Liver (tissue), 3 donors: ENCODE results near the gene TMEM236.

Source experiments
- EGR1 ChIP-seq, 2 donors: IDR thresholded peaks; 2 replicates each; pipeline ENCODE4 v1.6.1; 2016 to 2018; ENCODE audit warnings: antibody characterized with exemption in 2 of 2, low read depth in 2 of 2
- FOXA2 ChIP-seq: IDR thresholded peaks from 2 replicates; pipeline ENCODE4 v1.6.1; 2016; ENCODE audit warnings: antibody characterized with exemption
- JUND ChIP-seq, 2 donors: IDR thresholded peaks; 2 replicates each; pipeline ENCODE4 v1.6.1; 2016; ENCODE audit warnings: antibody characterized with exemption in 2 of 2
- RAD21 ChIP-seq, 2 donors: IDR thresholded peaks; 2 replicates each; pipeline ENCODE4 v1.6.1; 2016; ENCODE audit warnings: antibody characterized with exemption in 2 of 2, mild to moderate bottlenecking in 2 of 2
- SP1 ChIP-seq: IDR thresholded peaks from 2 replicates; pipeline ENCODE4 v1.6.1; 2018; ENCODE audit warnings: antibody characterized with exemption, mild to moderate bottlenecking
- YY1 ChIP-seq: IDR thresholded peaks from 2 replicates; pipeline ENCODE4 v1.6.1; 2016; ENCODE audit warnings: antibody characterized with exemption, mild to moderate bottlenecking
- TF ChIP-seq, protein P1 (sequence below): fragments of 150-350 bp; IDR thresholded peaks from 2 replicates; pipeline ENCODE4 v1.5.1; 2017; ENCODE audit warnings: improper control_type of control experiment, low read depth, low read length; ENCODE audit not compliant: missing input control
- TF ChIP-seq, protein P2 (sequence below): IDR thresholded peaks from 2 replicates; pipeline ENCODE4 v1.6.1; 2016; ENCODE audit warnings: antibody characterized with exemption, mild to moderate bottlenecking
- donor health status: healthy.
- donor health status: healthy.

DNA sequence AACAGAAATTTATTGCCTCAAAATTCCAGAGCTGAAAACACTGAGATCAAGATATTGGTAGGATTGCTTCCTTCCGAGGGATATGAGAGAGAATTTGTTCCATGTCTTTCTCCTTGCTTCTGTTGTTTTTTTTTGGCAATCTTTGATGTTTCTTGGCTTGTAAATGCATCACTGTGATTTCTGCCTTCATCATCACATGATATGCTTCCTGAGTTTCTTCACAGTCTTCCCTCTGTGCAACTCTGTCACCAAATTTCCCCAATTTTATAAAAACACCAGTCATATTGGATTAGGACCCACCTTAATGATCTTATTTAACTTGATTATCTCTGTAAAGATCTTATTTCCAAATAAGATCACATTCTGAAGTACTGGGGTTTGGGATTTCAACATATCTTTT is 14.7 kb downstream of the TMEM236 start:
- TF ChIP-seq RAD21 (IDR thresholded peaks at IDR 0.05) (no peak), JUND (IDR thresholded peaks at IDR 0.05) (no peak), FOXA2 (no peak), YY1 (no peak), SP1 (no peak), EGR1 (IDR thresholded peaks at IDR 0.05; ENCODE audit: low read depth in 2 of 2) (no peak)
- TF ChIP-seq, protein P1, sequence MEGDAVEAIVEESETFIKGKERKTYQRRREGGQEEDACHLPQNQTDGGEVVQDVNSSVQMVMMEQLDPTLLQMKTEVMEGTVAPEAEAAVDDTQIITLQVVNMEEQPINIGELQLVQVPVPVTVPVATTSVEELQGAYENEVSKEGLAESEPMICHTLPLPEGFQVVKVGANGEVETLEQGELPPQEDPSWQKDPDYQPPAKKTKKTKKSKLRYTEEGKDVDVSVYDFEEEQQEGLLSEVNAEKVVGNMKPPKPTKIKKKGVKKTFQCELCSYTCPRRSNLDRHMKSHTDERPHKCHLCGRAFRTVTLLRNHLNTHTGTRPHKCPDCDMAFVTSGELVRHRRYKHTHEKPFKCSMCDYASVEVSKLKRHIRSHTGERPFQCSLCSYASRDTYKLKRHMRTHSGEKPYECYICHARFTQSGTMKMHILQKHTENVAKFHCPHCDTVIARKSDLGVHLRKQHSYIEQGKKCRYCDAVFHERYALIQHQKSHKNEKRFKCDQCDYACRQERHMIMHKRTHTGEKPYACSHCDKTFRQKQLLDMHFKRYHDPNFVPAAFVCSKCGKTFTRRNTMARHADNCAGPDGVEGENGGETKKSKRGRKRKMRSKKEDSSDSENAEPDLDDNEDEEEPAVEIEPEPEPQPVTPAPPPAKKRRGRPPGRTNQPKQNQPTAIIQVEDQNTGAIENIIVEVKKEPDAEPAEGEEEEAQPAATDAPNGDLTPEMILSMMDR: no peak
- TF ChIP-seq, protein P2, sequence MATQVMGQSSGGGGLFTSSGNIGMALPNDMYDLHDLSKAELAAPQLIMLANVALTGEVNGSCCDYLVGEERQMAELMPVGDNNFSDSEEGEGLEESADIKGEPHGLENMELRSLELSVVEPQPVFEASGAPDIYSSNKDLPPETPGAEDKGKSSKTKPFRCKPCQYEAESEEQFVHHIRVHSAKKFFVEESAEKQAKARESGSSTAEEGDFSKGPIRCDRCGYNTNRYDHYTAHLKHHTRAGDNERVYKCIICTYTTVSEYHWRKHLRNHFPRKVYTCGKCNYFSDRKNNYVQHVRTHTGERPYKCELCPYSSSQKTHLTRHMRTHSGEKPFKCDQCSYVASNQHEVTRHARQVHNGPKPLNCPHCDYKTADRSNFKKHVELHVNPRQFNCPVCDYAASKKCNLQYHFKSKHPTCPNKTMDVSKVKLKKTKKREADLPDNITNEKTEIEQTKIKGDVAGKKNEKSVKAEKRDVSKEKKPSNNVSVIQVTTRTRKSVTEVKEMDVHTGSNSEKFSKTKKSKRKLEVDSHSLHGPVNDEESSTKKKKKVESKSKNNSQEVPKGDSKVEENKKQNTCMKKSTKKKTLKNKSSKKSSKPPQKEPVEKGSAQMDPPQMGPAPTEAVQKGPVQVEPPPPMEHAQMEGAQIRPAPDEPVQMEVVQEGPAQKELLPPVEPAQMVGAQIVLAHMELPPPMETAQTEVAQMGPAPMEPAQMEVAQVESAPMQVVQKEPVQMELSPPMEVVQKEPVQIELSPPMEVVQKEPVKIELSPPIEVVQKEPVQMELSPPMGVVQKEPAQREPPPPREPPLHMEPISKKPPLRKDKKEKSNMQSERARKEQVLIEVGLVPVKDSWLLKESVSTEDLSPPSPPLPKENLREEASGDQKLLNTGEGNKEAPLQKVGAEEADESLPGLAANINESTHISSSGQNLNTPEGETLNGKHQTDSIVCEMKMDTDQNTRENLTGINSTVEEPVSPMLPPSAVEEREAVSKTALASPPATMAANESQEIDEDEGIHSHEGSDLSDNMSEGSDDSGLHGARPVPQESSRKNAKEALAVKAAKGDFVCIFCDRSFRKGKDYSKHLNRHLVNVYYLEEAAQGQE: no peak
